PC-9 (cell line): ENCODE data around the gene HSPA14. TPM values are rescaled to one million over a fixed set of nuclear protein-coding genes. Genes with fewer than 3 reads are reported as not detected.

Experiments
- BruUV-seq: library from RNA; stranded (reverse); fragments of 400-500 nt; replicated peaks from 2 replicates; lab custom pipeline; 2021; lab: Mats Ljungman, UMichigan
- CTCF ChIA-PET: fragments of 300-600 bp; sonication (Branson Sonifier 250); formaldehyde crosslinking; loops from one replicate; lab custom pipeline; 2022; ENCODE audit warnings: antibody characterized with exemption; lab: Charles Lee
- POLR2A ChIA-PET: fragments of 300-600 bp; sonication (Branson Sonifier 250); formaldehyde crosslinking; loops from one replicate; lab custom pipeline; 2022; ENCODE audit warnings: antibody characterized with exemption; ENCODE audit not compliant: unreplicated experiment; lab: Charles Lee
- DNase-seq, 2 experiments: peaks; one replicate each; pipeline versions ENCODE4 v3.0.0 to v3.0.0-alpha.2; 2015 to 2022; ENCODE audit warnings: mixed read lengths in 1 of 2
- H2AFZ ChIP-seq: fragments of 200-600 bp; sonication (generic); 2 replicates; pipeline ENCODE4 v1.8.1; 2017; ENCODE audit warnings: antibody characterized with exemption
- H3F3A ChIP-seq: fragments of 200-600 bp; sonication (generic); 2 replicates; pipeline ENCODE4 v1.8.1; 2017; ENCODE audit warnings: antibody characterized with exemption, mild to moderate bottlenecking, low read depth; ENCODE audit not compliant: insufficient read depth
- H3K27ac ChIP-seq: fragments of 200-600 bp; sonication (generic); 2 replicates; pipeline ENCODE4 v1.6.1; 2016; ENCODE audit warnings: mixed run types
- H3K27me3 ChIP-seq: fragments of 200-600 bp; sonication (generic); 2 replicates; pipeline ENCODE4 v1.6.1; 2016; ENCODE audit warnings: low read depth, mixed run types; ENCODE audit not compliant: insufficient read depth
- H3K36me3 ChIP-seq: fragments of 200-600 bp; sonication (generic); 2 replicates; pipeline ENCODE4 v1.6.1; 2016; ENCODE audit warnings: low read depth, mixed run types
- H3K4me1 ChIP-seq: fragments of 200-600 bp; sonication (generic); replicated peaks from 2 replicates; pipeline ENCODE4 v1.6.1; 2016; ENCODE audit warnings: mixed run types; ENCODE audit not compliant: insufficient read depth
- H3K4me2 ChIP-seq: fragments of 200-600 bp; sonication (generic); 2 replicates; pipeline ENCODE4 v1.6.1; 2017; ENCODE audit warnings: mixed run types
- H3K4me3 ChIP-seq: fragments of 200-600 bp; sonication (generic); 2 replicates; pipeline ENCODE4 v1.6.1; 2016; ENCODE audit warnings: mixed run types
- H3K79me2 ChIP-seq: fragments of 200-600 bp; sonication (generic); 2 replicates; pipeline ENCODE4 v1.6.1; 2017; ENCODE audit warnings: low read depth, mixed run types
- H3K9me2 ChIP-seq: fragments of 200-600 bp; sonication (generic); 2 replicates; pipeline ENCODE4 v1.8.1; 2017; ENCODE audit warnings: mild to moderate bottlenecking; ENCODE audit not compliant: insufficient read depth
- H3K9me3 ChIP-seq: fragments of 200-600 bp; sonication (generic); 2 replicates; pipeline ENCODE4 v1.8.1; 2016; ENCODE audit warnings: low read depth; ENCODE audit not compliant: insufficient read depth
- H4K20me1 ChIP-seq: fragments of 200-600 bp; sonication (generic); 2 replicates; pipeline ENCODE4 v1.8.1; 2017; ENCODE audit not compliant: insufficient read depth
- CTCF ChIP-seq: fragments of 200-600 bp; sonication (generic); conservative IDR thresholded peaks from 2 replicates; pipeline ENCODE4 v1.6.1; 2017; ENCODE audit warnings: mixed run types, antibody characterized with exemption, mild to moderate bottlenecking, moderate library complexity
- EZH2 ChIP-seq: fragments of 200-600 bp; sonication (generic); IDR thresholded peaks from 2 replicates; pipeline ENCODE4 v1.8.0; 2017; ENCODE audit warnings: antibody characterized with exemption, low read depth
- intact Hi-C: fragments of 100-400 bp; cut with micrococcal nuclease; formaldehyde crosslinking; loops from one replicate; pipeline ENCODE4 v1.10.0; 2022; ENCODE audit not compliant: unreplicated experiment
- total RNA-seq: library from RNA; stranded (reverse); gene quantifications from 2 replicates; pipeline ENCODE4 v1.2.3, GENCODE V29; 2021

Gene HSPA14
- total RNA-seq, 1 experiment from 2014 or later: 23.1 TPM

- Histone ChIP-seq H3K9me3 (no peaks in the 10 kb centered on the region), H3K27me3 (no peaks in the 10 kb centered on the region), H3K27ac (no peak overlapping the region), H3K9me2 (no peaks in the 10 kb centered on the region), H4K20me1 (no peaks in the 10 kb centered on the region; the same call in 1 of the 2 replicates), H3K36me3 (no peaks in the 10 kb centered on the region), H2AFZ (no peak overlapping the region), H3K79me2 (peaks cover 93% of the 10 kb centered on the region), H3F3A (no peaks in the 10 kb centered on the region), H3K4me1 (peaks cover 15% of the 10 kb centered on the region), H3K4me2 (no peak overlapping the region), H3K4me3 (no peak overlapping the region)
- CTCF ChIA-PET: no interaction called here
- no peak for DNase-seq
- BruUV-seq: no TSS peak
- TF ChIP-seq CTCF (no peak), EZH2 (no peak)
- POLR2A ChIA-PET: no interaction called here
- intact Hi-C loops: no loop called here
Observed at GRCh38 chr10:14884082-14884481, 46.0 kb downstream of the HSPA14 start.

DNA sequence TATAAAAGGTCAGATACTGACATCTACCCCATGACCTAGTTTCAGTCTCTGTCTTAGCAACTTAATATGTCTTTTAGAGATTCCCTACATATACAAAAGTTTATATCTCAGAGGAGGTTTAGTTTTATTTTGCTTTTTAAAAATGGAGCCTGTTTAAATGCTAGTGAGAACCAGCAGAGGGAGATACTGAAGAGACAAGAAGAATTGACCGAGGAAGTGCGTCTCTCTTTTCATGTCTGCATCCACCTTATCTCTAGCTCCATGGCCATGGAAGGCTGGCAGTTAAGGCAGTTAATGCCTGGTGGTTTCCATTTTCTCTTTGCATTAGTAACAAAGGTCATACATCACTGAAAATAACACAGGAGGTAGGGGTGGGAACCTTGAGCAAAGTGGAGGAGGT lies 51.2 kb downstream of the HSPA14 start:
- H3F3A ChIP-seq: no peaks in the 10 kb centered on the region
- DNase-seq: no peak
- no peaks in the 10 kb centered on the region for H3K4me1 ChIP-seq
- TF ChIP-seq EZH2 (no peak), CTCF (no peak; the same call in 1 of the 2 replicates)
- CTCF ChIA-PET: no interaction called here
- H3K36me3 ChIP-seq: no peaks in the 10 kb centered on the region
- H3K9me2 ChIP-seq: no peaks in the 10 kb centered on the region
- no peak overlapping the region for H2AFZ ChIP-seq
- no peaks in the 10 kb centered on the region for H3K9me3 ChIP-seq
- no peaks in the 10 kb centered on the region for H4K20me1 ChIP-seq
- intact Hi-C loops: no loop called here
- no peak overlapping the region for H3K4me2 ChIP-seq
- POLR2A ChIA-PET: interaction anchor here (0.5 kb wide), 1 partner anchor 1551 kb away, joined by 4 read pairs; no protein-coding TSS in a partner anchor
- BruUV-seq: no TSS peak
- H3K27ac ChIP-seq: no peak overlapping the region
- H3K79me2 ChIP-seq: peaks cover 67% of the 10 kb centered on the region
- H3K27me3 ChIP-seq: no peaks in the 10 kb centered on the region
- no peak overlapping the region for H3K4me3 ChIP-seq

GRCh38 chr10:14891151-14891550 lies 53.0 kb downstream of the HSPA14 start:
- Histone ChIP-seq H3K9me3 (no peaks in the 10 kb centered on the region), H3K4me2 (no peak overlapping the region), H3K36me3 (no peaks in the 10 kb centered on the region), H3K9me2 (no peaks in the 10 kb centered on the region), H3K79me2 (peaks cover 55% of the 10 kb centered on the region), H3F3A (no peaks in the 10 kb centered on the region), H4K20me1 (no peaks in the 10 kb centered on the region), H3K27me3 (no peaks in the 10 kb centered on the region), H2AFZ (no peak overlapping the region), H3K27ac (no peak overlapping the region), H3K4me3 (no peak overlapping the region), H3K4me1 (no peaks in the 10 kb centered on the region)
- POLR2A ChIA-PET: no interaction called here
- DNase-seq: no peak
- intact Hi-C loops: no loop called here
- CTCF ChIA-PET: no interaction called here
- BruUV-seq: no TSS peak
- TF ChIP-seq CTCF (no peak), EZH2 (no peak)
